VCaP (cell line): ENCODE measurements around the gene NKAIN2.
"Not testable (repeated sequence)": the region's sequence is repeated elsewhere in the genome, so short reads cannot be mapped to it uniquely, and the experiment has no call there.

Source experiments
- H3K27ac ChIP-seq: fragments of 450-650 bp; 2 replicates; pipeline ENCODE4 v1.5.1; 2017
- TF ChIP-seq, protein P1 (sequence below): fragments of 450-650 bp; conservative IDR thresholded peaks from 2 replicates; pipeline ENCODE4 v1.5.1; 2017; ENCODE audit warnings: mild to moderate bottlenecking, moderate library complexity

NKAIN2 gene

DNA sequence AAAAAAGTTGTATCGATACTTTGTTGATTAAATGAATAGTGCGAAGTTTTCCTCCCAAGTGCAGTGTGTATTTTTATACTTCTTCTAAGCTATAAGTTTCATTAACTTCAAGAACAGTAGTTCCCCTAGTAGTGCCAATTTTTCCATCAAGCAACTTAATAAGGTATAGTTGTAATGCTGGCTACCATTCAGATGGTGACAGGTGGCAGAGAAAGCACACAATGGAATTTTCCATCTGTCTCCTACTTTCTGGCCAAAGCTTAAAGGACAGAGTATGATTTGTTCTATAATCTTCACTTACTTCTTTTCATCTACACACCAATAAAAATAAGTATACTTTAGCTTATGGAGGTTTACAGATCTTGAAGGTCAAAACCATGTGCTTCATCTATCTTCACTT, 431.1 kb downstream of the NKAIN2 start:
- no peak overlapping the region for H3K27ac ChIP-seq
- TF ChIP-seq, protein P1, sequence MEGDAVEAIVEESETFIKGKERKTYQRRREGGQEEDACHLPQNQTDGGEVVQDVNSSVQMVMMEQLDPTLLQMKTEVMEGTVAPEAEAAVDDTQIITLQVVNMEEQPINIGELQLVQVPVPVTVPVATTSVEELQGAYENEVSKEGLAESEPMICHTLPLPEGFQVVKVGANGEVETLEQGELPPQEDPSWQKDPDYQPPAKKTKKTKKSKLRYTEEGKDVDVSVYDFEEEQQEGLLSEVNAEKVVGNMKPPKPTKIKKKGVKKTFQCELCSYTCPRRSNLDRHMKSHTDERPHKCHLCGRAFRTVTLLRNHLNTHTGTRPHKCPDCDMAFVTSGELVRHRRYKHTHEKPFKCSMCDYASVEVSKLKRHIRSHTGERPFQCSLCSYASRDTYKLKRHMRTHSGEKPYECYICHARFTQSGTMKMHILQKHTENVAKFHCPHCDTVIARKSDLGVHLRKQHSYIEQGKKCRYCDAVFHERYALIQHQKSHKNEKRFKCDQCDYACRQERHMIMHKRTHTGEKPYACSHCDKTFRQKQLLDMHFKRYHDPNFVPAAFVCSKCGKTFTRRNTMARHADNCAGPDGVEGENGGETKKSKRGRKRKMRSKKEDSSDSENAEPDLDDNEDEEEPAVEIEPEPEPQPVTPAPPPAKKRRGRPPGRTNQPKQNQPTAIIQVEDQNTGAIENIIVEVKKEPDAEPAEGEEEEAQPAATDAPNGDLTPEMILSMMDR: no peak

DNA sequence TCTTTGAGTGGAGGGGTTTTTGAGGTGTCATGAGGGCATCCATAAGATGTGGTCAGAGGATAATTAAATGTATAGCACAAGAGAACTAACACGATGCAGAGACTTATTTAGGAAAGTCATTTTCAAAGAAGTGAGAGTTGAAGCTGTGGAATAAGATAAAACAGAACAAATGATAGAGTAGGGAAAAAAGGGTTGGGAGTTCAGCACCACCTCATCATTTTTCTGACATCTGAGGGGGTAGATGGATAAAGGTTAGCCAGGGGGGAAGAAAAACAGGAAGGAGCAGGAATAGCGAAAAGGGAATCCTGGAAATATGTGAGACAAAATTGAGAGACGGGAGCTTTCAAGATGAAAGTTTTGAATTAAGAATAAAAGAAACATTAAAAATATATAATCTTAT, 434.2 kb downstream of the NKAIN2 start:
- TF ChIP-seq, protein P1: no peak

DNA sequence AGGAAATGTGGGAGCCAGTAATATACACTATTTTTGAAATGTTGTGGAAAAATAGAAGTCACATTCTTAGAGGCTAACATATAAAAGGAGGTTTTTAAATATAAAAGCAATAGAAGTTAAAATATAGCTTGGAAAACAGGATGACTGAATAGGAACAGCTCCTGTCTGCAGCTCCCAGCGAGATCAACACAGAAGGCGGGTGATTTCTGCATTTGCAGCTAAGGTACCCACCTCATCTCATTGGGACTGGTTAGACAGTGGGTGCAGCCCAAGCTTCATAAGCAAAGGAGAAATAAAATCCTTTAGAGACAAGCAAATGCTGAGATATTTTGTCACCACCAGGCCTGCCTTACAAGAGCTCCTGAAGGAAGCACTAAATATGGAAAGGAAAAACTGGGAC, 434.7 kb downstream of the NKAIN2 start:
- not testable (repeated sequence) for H3K27ac ChIP-seq

More for the DNA sequence above, 434.2 kb downstream of the NKAIN2 start:
- no peak overlapping the region for H3K27ac ChIP-seq

DNA sequence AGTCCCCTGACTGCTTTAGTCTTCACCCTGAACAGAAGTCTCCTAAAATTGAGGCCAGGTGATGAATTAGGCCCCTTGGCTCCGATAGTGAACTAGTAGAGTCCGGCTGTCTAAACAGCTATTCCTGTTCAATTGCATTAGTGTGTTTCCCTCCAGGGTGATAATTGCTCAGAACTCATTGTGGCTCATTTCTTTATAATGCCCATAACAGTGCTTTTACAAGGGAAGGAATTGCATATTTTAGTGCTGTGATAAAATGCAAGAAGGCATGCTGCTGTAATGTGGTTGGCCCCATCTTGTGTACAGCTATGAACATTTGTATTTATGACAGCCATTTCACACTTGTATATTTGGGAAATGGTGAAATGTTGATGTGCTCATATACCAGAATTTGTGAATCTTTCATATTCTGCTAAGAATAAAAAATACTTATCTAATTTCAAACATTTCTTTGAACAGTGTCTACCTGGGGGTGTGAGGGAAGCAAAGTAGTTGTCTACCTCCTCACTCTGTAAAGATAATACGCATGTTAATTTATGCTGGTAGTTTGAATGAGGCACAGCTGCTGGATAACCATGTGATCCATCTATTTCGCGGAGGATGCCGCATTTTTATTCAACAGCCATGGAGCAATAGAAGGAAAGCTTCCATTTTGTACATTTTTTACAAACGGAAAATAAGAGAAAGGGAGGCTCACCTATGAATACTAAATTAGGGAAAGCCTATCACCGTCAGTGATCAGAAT, 451.4 kb downstream of the NKAIN2 start:
- no peak overlapping the region for H3K27ac ChIP-seq
- TF ChIP-seq, protein P1: no peak

DNA sequence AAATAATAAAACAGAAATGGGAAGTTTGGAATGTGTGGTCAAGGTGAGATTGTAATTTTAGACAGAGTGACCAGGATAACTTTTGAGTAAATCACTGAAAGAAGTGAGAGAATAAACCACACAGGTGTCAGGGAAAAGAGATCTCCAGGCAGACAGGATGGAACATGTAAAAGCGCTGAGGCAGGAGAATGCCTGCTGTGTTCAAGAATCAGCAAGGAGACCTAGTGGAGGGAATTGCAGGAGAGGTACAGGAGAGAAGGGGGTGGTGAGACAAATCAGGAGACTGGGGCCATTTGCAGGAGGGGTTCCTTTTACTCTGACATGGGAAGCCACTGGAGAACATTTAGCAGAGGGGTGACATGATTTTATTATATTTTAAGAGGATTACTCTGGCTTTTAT, 456.7 kb downstream of the NKAIN2 start:
- TF ChIP-seq, protein P1: no peak
- no peak overlapping the region for H3K27ac ChIP-seq

DNA sequence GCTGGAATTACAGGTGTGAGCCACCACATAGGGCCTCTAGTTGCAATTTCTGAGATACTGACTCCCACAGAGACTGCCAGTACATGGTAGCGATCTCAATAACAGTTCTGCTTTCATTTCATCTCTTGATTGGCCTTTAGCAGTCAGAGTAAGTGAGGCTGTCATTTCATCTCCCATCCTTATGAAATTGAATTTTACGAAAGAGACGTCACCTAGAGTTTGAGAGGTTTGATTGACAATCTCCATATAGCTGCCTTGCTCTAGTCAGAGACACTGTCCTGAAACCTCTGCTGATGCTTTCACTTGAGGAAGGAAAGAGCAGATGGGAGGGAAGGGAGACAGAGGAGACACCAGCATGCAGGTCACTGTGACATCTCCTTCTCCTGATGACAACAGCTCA, 466.1 kb downstream of the NKAIN2 start:
- TF ChIP-seq, protein P1: no peak
- H3K27ac ChIP-seq: no peak overlapping the region

DNA sequence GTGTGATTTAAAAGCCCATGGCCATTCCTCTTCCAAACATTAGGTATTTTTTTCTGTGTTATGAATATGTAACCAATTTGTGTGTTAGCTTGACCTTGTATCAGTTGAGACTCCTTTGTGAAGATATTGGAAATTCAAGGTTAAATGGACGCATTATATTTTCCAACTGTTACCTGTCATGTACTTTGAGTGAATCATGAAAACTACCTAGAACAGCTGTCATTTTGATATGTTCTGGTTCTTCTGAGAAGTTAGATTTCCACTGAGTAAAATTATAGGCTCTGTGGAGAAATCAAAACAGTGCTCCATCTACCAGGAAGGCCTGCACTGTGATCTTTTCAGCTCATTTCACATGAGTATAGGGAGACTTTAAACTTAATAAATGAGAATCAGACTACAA, 470.0 kb downstream of the NKAIN2 start:
- TF ChIP-seq, protein P1: no peak
- H3K27ac ChIP-seq: no peak overlapping the region

DNA sequence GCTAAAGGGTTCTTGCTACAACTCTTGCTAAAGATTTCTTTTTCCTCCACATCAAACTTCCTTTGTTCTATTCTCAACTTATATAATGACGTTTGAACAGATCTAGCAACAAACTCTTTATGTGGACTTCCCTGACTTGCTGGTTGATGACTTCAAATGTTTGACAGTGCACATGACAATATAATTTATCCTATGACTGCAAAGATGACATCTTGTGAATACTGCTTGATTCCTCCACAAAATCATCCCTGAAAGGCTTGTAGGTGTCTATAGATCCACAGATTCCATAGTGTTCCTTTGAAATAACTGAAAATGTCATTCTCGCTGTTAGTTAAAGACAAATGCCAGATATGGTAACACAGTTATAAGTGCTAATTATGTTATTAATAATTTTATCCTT, 478.9 kb downstream of the NKAIN2 start:
- TF ChIP-seq, protein P1: no peak

More for the DNA sequence above, 478.9 kb downstream of the NKAIN2 start:
- no peak overlapping the region for H3K27ac ChIP-seq
